ENCODE measurements around the gene NID1.

The NID1 gene

DNA sequence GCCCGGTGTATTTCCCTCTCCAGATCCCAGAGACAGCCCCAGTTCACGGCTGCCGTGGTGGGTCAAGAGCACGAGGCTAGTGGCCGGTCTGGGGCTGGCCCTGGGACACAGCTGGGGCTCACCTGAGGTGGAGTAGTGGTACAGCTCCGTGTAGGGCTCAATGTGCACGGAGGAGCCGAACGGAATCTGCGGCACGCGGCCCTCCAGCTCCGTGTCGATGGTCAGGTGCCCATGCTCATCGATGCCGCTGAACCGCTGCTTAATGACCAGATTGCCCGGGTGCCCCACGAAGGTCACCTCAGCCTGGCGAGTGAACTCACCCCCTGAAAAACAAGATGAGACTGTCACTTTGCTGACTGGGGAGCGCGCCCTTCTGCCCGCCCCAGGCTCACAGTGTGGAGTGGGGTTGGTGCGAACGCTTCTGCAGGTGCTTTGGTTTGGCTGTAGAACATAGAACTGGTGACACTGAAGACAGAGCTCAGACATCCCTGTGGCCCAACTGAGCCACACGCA is 35.4 kb downstream of the NID1 start:
- DNase-seq (ENCODE audit: low read depth): no peak
- H3K4me3 ChIP-seq (ENCODE audit: control insufficient read depth, low read depth, low read length): no peak overlapping the region
- TF ChIP-seq, protein P1, sequence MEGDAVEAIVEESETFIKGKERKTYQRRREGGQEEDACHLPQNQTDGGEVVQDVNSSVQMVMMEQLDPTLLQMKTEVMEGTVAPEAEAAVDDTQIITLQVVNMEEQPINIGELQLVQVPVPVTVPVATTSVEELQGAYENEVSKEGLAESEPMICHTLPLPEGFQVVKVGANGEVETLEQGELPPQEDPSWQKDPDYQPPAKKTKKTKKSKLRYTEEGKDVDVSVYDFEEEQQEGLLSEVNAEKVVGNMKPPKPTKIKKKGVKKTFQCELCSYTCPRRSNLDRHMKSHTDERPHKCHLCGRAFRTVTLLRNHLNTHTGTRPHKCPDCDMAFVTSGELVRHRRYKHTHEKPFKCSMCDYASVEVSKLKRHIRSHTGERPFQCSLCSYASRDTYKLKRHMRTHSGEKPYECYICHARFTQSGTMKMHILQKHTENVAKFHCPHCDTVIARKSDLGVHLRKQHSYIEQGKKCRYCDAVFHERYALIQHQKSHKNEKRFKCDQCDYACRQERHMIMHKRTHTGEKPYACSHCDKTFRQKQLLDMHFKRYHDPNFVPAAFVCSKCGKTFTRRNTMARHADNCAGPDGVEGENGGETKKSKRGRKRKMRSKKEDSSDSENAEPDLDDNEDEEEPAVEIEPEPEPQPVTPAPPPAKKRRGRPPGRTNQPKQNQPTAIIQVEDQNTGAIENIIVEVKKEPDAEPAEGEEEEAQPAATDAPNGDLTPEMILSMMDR (IDR thresholded peaks at IDR 0.05; ENCODE audit: control insufficient read depth, insufficient read depth, low read depth, low read length, missing control alignments): no peak

DNA sequence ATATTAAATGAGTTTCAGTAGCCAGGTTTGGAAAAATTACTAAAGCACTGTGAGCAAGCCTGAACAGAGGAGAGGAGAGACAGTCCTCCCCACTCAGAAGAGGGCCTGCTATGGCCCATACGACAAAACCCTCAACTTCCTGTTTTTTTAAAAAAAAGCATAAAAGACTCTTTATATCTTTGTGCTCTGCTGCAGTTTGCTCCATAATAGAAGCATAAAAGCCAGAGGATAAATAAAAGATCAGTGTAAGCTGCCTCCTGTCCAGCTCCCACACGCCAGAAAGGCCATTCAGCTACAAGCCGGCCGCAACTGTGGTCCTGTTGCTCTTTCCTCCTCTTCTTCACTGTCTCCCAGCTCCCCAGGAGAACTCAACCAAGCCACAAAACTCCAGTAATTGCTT is 37.8 kb downstream of the NID1 start:
- no peak for DNase-seq (ENCODE audit: low read depth)
- H3K4me3 ChIP-seq (ENCODE audit: control insufficient read depth, low read depth, low read length): no peak overlapping the region

DNA sequence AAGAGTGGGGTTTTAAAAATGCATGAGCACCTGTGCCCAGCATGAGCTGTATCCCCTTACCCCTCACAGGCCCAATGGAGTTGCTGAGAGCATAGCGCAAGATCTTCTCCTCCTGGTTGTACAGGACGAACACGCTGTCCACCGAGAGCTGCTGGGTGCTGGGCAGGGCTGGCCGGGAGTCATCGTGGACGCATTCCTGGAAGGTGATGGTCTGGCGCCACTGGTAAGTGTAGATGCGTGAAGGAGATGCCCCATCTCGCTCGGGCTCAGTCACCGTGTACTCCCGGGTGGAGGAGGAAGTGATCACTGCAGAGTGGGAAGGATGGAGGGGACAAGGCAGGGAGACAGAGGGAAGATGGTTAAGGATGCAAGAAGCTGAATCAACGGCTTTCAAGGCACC is 39.1 kb downstream of the NID1 start:
- no peak for DNase-seq (ENCODE audit: low read depth)
- no peak overlapping the region for H3K4me3 ChIP-seq (ENCODE audit: control insufficient read depth, low read depth, low read length)
- TF ChIP-seq, protein P1 (IDR thresholded peaks at IDR 0.05; ENCODE audit: control insufficient read depth, insufficient read depth, low read depth, low read length, missing control alignments): no peak

More for the DNA sequence above, 37.8 kb downstream of the NID1 start:
- TF ChIP-seq, protein P1 (IDR thresholded peaks at IDR 0.05; ENCODE audit: control insufficient read depth, insufficient read depth, low read depth, low read length, missing control alignments): no peak

DNA sequence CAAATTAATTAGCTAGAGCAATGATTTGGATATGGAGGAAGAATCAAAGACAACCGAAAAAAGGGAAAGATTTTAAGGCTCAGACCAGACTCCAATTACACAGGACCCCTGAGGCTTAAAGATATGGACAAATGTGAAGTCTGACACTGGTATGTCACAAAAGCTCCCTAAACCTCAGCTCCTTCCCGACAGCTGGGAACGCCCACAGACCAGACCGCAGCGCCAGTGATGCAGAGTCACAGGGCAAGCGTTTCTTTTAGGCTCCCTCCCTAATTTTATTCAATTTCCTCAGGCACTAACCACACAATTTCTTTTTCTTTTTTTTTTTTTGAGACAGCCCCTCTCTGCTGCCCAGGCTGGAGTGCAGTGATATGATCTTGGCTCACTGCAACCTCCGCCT is 40.2 kb downstream of the NID1 start:
- no peak overlapping the region for H3K4me3 ChIP-seq (ENCODE audit: control insufficient read depth, low read depth, low read length)
- TF ChIP-seq, protein P1 (IDR thresholded peaks at IDR 0.05; ENCODE audit: control insufficient read depth, insufficient read depth, low read depth, low read length, missing control alignments): no peak
- no peak for DNase-seq (ENCODE audit: low read depth)

DNA sequence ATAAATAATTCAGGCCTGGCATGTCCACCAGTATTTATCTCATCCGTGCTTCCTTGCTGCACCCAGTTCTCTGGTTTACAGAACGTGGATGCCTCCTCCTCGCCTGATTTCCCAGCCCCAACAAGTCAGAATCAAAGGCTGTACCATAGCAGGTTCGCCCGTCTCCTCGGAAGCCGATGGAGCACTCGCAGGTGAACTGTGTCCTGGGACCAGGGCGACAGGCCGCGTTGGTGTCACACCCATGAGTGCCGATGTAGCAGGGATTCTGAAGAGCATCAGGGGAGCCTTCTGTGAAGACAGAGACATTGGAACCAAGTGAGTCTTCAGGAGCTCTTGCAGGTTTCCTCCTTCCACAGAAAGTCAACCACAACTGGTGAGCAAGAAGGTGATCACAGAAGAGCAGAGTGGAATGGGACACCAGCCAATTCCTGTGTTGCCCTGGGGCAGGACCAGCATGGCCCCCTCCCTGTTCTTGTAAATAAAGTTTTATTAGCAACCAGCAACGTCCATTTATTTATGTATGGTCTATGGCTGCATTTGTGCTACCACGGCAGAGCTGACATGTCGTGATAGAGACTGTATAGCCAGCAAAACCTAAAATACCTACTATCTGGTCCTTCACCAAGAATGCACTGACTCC is 40.8 kb downstream of the NID1 start:
- no peak overlapping the region for H3K4me3 ChIP-seq (ENCODE audit: control insufficient read depth, low read depth, low read length)
- no peak for DNase-seq (ENCODE audit: low read depth)
- TF ChIP-seq, protein P1 (IDR thresholded peaks at IDR 0.05; ENCODE audit: control insufficient read depth, insufficient read depth, low read depth, low read length, missing control alignments): no peak

DNA sequence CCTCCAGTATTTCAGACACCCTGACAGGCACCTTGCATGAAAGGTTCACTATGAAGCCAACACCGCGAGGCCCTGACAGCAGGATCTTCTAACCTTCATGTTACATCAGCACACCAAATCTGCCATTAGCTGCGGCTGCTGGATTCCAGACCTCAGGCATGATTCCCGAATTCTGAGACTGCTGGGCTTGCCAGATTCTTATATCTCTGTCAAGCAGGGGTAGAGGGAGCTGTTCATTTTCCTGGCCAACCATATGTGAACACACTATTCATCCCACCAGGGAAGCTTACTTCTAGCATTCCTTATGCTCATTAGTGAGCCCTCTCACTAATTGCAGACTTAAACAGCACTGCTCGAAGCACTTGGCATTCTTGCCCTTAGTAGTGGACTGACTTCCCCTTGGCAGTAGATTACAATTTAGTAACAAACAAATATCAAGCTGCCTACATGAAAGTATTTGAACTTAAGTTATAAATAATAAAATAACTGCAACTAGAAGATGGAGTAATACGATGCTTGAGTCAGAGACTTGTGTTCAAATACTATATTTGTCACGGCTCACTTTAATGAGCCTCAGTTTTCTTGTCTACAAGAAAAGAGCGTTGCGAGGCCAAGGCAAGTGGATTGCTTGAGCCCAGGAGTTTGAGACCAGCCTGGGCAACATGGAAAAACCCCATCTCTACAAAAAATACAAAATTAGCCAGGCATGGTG is 43.3 kb downstream of the NID1 start:
- TF ChIP-seq, protein P1 (IDR thresholded peaks at IDR 0.05; ENCODE audit: control insufficient read depth, insufficient read depth, low read depth, low read length, missing control alignments): no peak
- H3K4me3 ChIP-seq (ENCODE audit: control insufficient read depth, low read depth, low read length): no peak overlapping the region
- no peak for DNase-seq (ENCODE audit: low read depth)

Measured in AG09309 (cell line).